A549 treated with Hydrocortisone at 1 μM for 4 hours (cell line): ENCODE results near the gene ZNF254. TPM values are rescaled to one million over a fixed set of nuclear protein-coding genes. Genes with fewer than 3 reads are reported as not detected.

ENCODE experiments used
- total RNA-seq: library from RNA; stranded (reverse); fragments of 200-300 nt; extraction: Qiagen RNA extraction; gene quantifications from 5 replicates; pipeline ENCODE4 v1.2.3, GENCODE V29; 2022

The ZNF254 gene
- total RNA-seq, result 5.5 to 10.3 TPM (median 8.4 TPM) in 5 replicates

DNA sequence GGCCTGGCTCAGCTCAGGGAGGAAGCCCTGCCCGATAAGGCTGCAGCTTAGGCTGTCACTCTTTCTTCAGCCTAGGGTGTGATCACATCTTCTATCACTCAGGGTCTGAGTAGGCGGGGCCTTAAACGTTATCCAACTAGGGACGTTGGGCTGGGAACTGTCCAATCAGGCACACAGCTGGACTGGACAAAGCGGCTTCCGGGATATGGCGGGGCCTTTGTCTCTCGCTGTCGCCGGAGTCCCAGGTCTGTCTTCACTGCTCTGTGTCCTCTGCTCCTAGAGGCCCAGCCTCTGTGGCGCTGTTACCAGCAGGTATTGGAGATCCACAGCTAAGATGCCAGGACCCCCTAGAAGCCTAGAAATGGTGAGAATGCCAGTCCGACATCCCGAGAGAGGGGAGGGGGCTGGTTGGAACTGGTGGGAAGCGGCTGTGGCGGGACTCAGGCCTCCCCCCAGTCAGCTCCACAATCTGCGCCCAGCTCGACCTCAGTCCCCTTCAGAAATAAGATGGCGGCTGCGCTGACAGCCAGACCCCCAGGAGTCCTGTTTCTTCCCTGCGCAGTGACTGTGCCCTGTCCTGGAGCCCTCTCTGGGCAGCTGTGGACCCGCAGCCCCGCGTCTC lies at the start of gene ZNF254:
ZNF254 (plus strand) TSS at position 214 of the 622 bp plus-strand sequence; CDS start at position 335, 121 bp downstream.

Other genes starting within 250 kb of the ZNF254 start
- gene ZNF726, start 172.3 kb upstream of the ZNF254 start, total RNA-seq, result 0.39 to 0.61 TPM (median 0.59 TPM) in 5 replicates